ENCODE measurements around the gene ADGRA3.

The ADGRA3 gene

GRCh38 chr4:22512306-22512705, 3.6 kb downstream of the ADGRA3 start:
- no peak for DNase-seq

GRCh38 chr4:22510750-22511149, 5.1 kb downstream of the ADGRA3 start:
- no peak for DNase-seq

GRCh38 chr4:22508376-22508775, 7.5 kb downstream of the ADGRA3 start:
- DNase-seq, result no peak

GRCh38 chr4:22504922-22505321, 10.9 kb downstream of the ADGRA3 start:
- no peak for DNase-seq

- DNase-seq, result no peak
Observed at GRCh38 chr4:22504447-22504846, 11.4 kb downstream of the ADGRA3 start.

- DNase-seq, result no peak
Observed at GRCh38 chr4:22502895-22503814, 12.7 kb downstream of the ADGRA3 start.

GRCh38 chr4:22501715-22502095, 14.2 kb downstream of the ADGRA3 start:
- no peak for DNase-seq

GRCh38 chr4:22500831-22501714, 14.8 kb downstream of the ADGRA3 start:
- no peak for DNase-seq

- no peak for DNase-seq
Observed at GRCh38 chr4:22500128-22500611, 15.7 kb downstream of the ADGRA3 start.

GRCh38 chr4:22498866-22499265, 17.0 kb downstream of the ADGRA3 start:
- no peak for DNase-seq

GRCh38 chr4:22496165-22496813, 19.6 kb downstream of the ADGRA3 start:
- no peak for DNase-seq

GRCh38 chr4:22493523-22493922, 22.3 kb downstream of the ADGRA3 start:
- no peak for DNase-seq

GRCh38 chr4:22492987-22493386, 22.9 kb downstream of the ADGRA3 start:
- no peak for DNase-seq

- no peak for DNase-seq
Observed at GRCh38 chr4:22491939-22492338, 23.9 kb downstream of the ADGRA3 start.

- DNase-seq, result no peak
Observed at GRCh38 chr4:22490718-22491315, 25.0 kb downstream of the ADGRA3 start.

GRCh38 chr4:22488106-22488505, 27.8 kb downstream of the ADGRA3 start:
- DNase-seq, result no peak

- no peak for DNase-seq
Observed at GRCh38 chr4:22487328-22487727, 28.5 kb downstream of the ADGRA3 start.

- no peak for DNase-seq
Observed at GRCh38 chr4:22486276-22486675, 29.6 kb downstream of the ADGRA3 start.

- DNase-seq, result peak; percentile 58
Observed at GRCh38 chr4:22485737-22486136, 30.1 kb downstream of the ADGRA3 start.

GRCh38 chr4:22483551-22483981, 32.3 kb downstream of the ADGRA3 start:
- DNase-seq, result no peak

GRCh38 chr4:22482250-22483127, 33.4 kb downstream of the ADGRA3 start:
- DNase-seq, result no peak

Data from right hindlimb (tissue), 1 donor.